K562 (cell line): ENCODE measurements around the gene RIMBP3C. TPM values are rescaled to one million over a fixed set of nuclear protein-coding genes. Genes with fewer than 3 reads are reported as not detected.

ENCODE experiments used
- HOMEZ ChIP-seq: fragments of 250-450 bp; sonication (Bioruptor Pico); IDR thresholded peaks from 2 replicates; pipeline ENCODE4 v1.4.0; 2020; ENCODE audit warnings: mild to moderate bottlenecking, moderate library complexity
- NFRKB ChIP-seq: fragments of 450-650 bp; IDR thresholded peaks from 2 replicates; pipeline ENCODE4 v1.6.1; 2016; ENCODE audit warnings: low read depth
- NONO ChIP-seq, 2 experiments: fragments of 200-400 bp in 1 of 2; fragments of 450-650 bp in 1 of 2; formaldehyde crosslinking in 1 of 2; IDR thresholded peaks; 2 replicates each; pipeline ENCODE4 v1.6.1; 2017; ENCODE audit warnings: low read depth in 2 of 2, mild to moderate bottlenecking in 2 of 2, moderate library complexity in 2 of 2, low read length in 1 of 2
- PHF21A ChIP-seq: fragments of 450-650 bp; IDR thresholded peaks from 2 replicates; pipeline ENCODE4 v1.6.1; 2017; ENCODE audit warnings: low read depth, borderline replicate concordance
- RBM25 ChIP-seq: fragments of 200-400 bp; formaldehyde crosslinking; IDR thresholded peaks from 2 replicates; pipeline ENCODE4 v1.6.1; 2018; ENCODE audit warnings: low read length, low read depth, moderate library complexity; ENCODE audit not compliant: severe bottlenecking
- RREB1 ChIP-seq: fragments of 250-450 bp; sonication (Bioruptor Pico); IDR thresholded peaks from 2 replicates; pipeline ENCODE4 v1.4.0; 2020
- THRAP3 ChIP-seq: fragments of 450-650 bp; IDR thresholded peaks from 2 replicates; pipeline ENCODE4 v1.6.1; 2016; ENCODE audit warnings: mild to moderate bottlenecking, inconsistent platforms, borderline replicate concordance
- ZNF253 ChIP-seq: fragments of 250-450 bp; sonication (Bioruptor Pico); conservative IDR thresholded peaks from 2 replicates; pipeline ENCODE4 v1.6.1; 2021; ENCODE audit warnings: mild to moderate bottlenecking
- ZNF311 ChIP-seq: fragments of 250-450 bp; sonication (Bioruptor Pico); IDR thresholded peaks from 2 replicates; pipeline ENCODE4 v1.4.0; 2020; ENCODE audit warnings: mild to moderate bottlenecking, moderate library complexity
- ZNF316 ChIP-seq: fragments of 450-650 bp; IDR thresholded peaks from 2 replicates; pipeline ENCODE4 v1.6.1; 2016
- ZNF586 ChIP-seq: fragments of 450-650 bp; formaldehyde crosslinking; conservative IDR thresholded peaks from 2 replicates; pipeline ENCODE4 v1.4.0; 2020; ENCODE audit warnings: mild to moderate bottlenecking, moderate library complexity
- ZNF589 ChIP-seq: fragments of 200-800 bp; sonication (Bioruptor generic); IDR thresholded peaks from 2 replicates; pipeline ENCODE4 v1.6.1; 2016; ENCODE audit warnings: low read depth, missing genetic modification characterization, missing compliant biosample characterization
- ZNF609 ChIP-seq: sonication (generic); formaldehyde crosslinking; IDR thresholded peaks from 2 replicates; pipeline ENCODE4 v1.8.1; 2023; ENCODE audit warnings: missing genetic modification reagents, mild to moderate bottlenecking, borderline replicate concordance
- ZNF785 ChIP-seq: fragments of 250-450 bp; sonication (Bioruptor Pico); IDR thresholded peaks from 2 replicates; pipeline ENCODE4 v1.4.0; 2020; ENCODE audit warnings: mild to moderate bottlenecking
- ZNF79 ChIP-seq: fragments of 250-450 bp; sonication (Bioruptor Pico); IDR thresholded peaks from 2 replicates; pipeline ENCODE4 v1.4.0; 2020; ENCODE audit warnings: low read depth, mild to moderate bottlenecking, moderate library complexity
- polyA plus RNA-seq, 8 experiments: library from polyadenylated mRNA; depleted of rRNA in 4 of 8; stranded (reverse) in 5 of 8; unstranded in 3 of 8; fragments of >200 nt; fragmentation: Nextera tagmentation in 2 of 8; fragmentation: Illumina TruSeq in 1 of 8; extraction: Ambion mirVana in 2 of 8; extraction: Trizol in 1 of 8; gene quantifications; 2 replicates each; pipeline versions ENCODE4 v1.2.1 to v1.2.3, GENCODE V29; 2011 to 2014; ENCODE audit warnings: inconsistent platforms in 1 of 8, missing spikeins in 1 of 8
- total RNA-seq, 7 experiments: library from RNA; depleted of rRNA in 6 of 7; stranded (reverse); fragments of >200 nt in 6 of 7; fragmentation: Illumina TruSeq in 2 of 7; extraction: Trizol in 2 of 7; gene quantifications; 2 replicates each; pipeline versions ENCODE4 v1.2.1 to v1.2.3, GENCODE V29; 2011 to 2021; ENCODE audit warnings: low replicate concordance in 1 of 7

Gene RIMBP3C
- total and polyA plus RNA-seq, 9 of the 15 experiments (the other 6 are each of a cell fraction or from before 2014, with no cell fraction given): 0.09 to 0.98 (median 0.17) TPM; not detected in 2

GRCh38 chr22:21567456-21568346, 16.4 kb upstream of the RIMBP3C start, which contains the start of gene UBE2L3 (continued):
- TF ChIP-seq RREB1 (CRISPR knock-in tag) (peak; percentile 96), ZNF785 (CRISPR knock-in tag) (no peak), ZNF316 (no peak), THRAP3 (no peak), ZNF589 (CRISPR knock-in tag) (no peak), RBM25 (peak; percentile 32), ZNF609 (CRISPR knock-in tag) (peak; percentile 96; the same call in 1 of the 2 replicates), NONO (IDR thresholded peaks at IDR 0.05; ENCODE audit: low read depth in 2 of 2, low read length in 1 of 2) (peak in 1 of 2 experiments; percentile 96; a peak in 2 of 4 replicates), NFRKB (no peak), ZNF253 (CRISPR knock-in tag) (peak; percentile 84; the same call in 1 of the 2 replicates), HOMEZ (CRISPR knock-in tag) (peak; percentile 88), ZNF79 (peak; percentile 49; the same call in 1 of the 2 replicates), PHF21A (no peak), ZNF311 (CRISPR knock-in tag) (peak; percentile 92), ZNF586 (peak; percentile 87)
